Left lung (tissue), 10 donors: ENCODE measurements around the gene TUBB8. TPM values are rescaled to one million over a fixed set of nuclear protein-coding genes. Genes with fewer than 3 reads are reported as not detected.
"Not testable (repeated sequence)": the region's sequence is repeated elsewhere in the genome, so short reads cannot be mapped to it uniquely, and the experiment has no call there.

Source experiments
- ATAC-seq: fragments of 200-7000 bp; cut with Tn5 transposase; one replicate; pipeline ENCODE4 v1.9.1; 2020; ENCODE audit warnings: moderate library complexity
- DNase-seq, 4 donors: peaks; one replicate each; pipeline ENCODE4 v3.0.0-alpha.2; 2013 to 2020
- H3K27ac ChIP-seq, 2 donors: fragments of 200-600 bp; sonication (generic) in 1 of 2; one replicate each; pipeline versions ENCODE4 v1.5.0 to v1.8.0; 2020 to 2021
- H3K27me3 ChIP-seq, 2 donors: fragments of 200-600 bp; sonication (generic) in 1 of 2; one replicate each; pipeline versions ENCODE4 v1.5.0 to v1.8.0; 2020 to 2021
- H3K36me3 ChIP-seq, 2 donors: fragments of 200-600 bp; sonication (generic) in 1 of 2; one replicate each; pipeline versions ENCODE4 v1.5.0 to v1.8.0; 2020 to 2021
- H3K4me1 ChIP-seq, 2 donors: fragments of 200-600 bp; one replicate each; pipeline ENCODE4 v1.8.0; 2021
- H3K4me3 ChIP-seq, 2 donors: fragments of 200-600 bp; sonication (generic) in 1 of 2; one replicate each; pipeline versions ENCODE4 v1.5.0 to v1.8.0; 2020 to 2021; ENCODE audit warnings: mild to moderate bottlenecking in 1 of 2
- H3K9me3 ChIP-seq, 2 donors: fragments of 200-600 bp; sonication (generic) in 1 of 2; one replicate each; pipeline versions ENCODE4 v1.5.0 to v1.8.0; 2020 to 2021
- intact Hi-C, 2 donors: fragments of 100-400 bp; cut with DNase I; formaldehyde crosslinking; loops; one replicate each; pipeline versions ENCODE4 v1.11.2 to v1.14.2; 2022
- polyA plus RNA-seq, 6 donors: library from polyadenylated mRNA; unstranded; fragments of 120-200 nt; gene quantifications; one replicate each; pipeline ENCODE4 v1.2.1, GENCODE V29; 2013; ENCODE audit not compliant: insufficient read length in 6 of 6
- total RNA-seq, 2 donors: library from RNA; stranded (reverse); fragmentation: NEBNext Ultra II Directional; extraction: Animal tissue kit (Norgen Biotek cat#: 25700); gene quantifications; one replicate each; pipeline ENCODE4 v1.2.1, GENCODE V29; 2021
- donor health status: DM: no; HTN: yes; CAD: no.
- donor health status: DM: no; HTN: no; CAD: no.

TUBB8 gene
- total and polyA plus RNA-seq, 8 donors = 0.26 to 1.3 (median 0.62) TPM; not detected in 1

DNA sequence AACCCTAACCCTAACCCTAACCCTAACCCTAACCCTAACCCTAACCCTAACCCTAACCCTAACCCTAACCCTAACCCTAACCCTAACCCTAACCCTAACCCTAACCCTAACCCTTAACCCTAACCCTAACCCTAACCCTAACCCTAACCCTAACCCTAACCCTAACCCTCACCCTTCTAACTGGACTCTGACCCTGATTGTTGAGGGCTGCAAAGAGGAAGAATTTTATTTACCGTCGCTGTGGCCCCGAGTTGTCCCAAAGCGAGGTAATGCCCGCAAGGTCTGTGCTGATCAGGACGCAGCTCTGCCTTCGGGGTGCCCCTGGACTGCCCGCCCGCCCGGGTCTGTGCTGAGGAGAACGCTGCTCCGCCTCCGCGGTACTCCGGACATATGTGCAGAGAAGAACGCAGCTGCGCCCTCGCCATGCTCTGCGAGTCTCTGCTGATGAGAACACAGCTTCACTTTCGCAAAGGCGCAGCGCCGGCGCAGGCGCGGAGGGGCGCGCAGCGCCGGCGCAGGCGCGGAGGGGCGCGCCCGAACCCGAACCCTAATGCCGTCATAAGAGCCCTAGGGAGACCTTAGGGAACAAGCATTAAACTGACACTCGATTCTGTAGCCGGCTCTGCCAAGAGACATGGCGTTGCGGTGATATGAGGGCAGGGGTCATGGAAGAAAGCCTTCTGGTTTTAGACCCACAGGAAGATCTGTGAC is 38.7 kb downstream of the TUBB8 start:
- DNase-seq, H3K4me1 ChIP-seq, intact Hi-C loops, H3K36me3 ChIP-seq, H3K4me3 ChIP-seq, H3K27me3 ChIP-seq, H3K9me3 ChIP-seq, H3K27ac ChIP-seq: not testable (repeated sequence)
- ATAC-seq = peak; percentile 19

Other genes starting within 250 kb of the TUBB8 start
- 10 to 100 TPM; 58.9 to 60.5 TPM for gene ZMYND11, start 86.2 kb upstream of the TUBB8 start, total RNA-seq
- 100 to 1,000 TPM; 116 to 128 (median 122) TPM for gene ZMYND11, start 86.2 kb upstream of the TUBB8 start, polyA plus RNA-seq